SIG-M5 (cell line): ENCODE data around the gene BEST3.
"Not testable (repeated sequence)": the region's sequence is repeated elsewhere in the genome, so short reads cannot be mapped to it uniquely, and the experiment has no call there.

Experiments
- DNase-seq: peaks from one replicate; lab custom pipeline; 2025; lab: John Stamatoyannopoulos, UW

BEST3 gene

DNA sequence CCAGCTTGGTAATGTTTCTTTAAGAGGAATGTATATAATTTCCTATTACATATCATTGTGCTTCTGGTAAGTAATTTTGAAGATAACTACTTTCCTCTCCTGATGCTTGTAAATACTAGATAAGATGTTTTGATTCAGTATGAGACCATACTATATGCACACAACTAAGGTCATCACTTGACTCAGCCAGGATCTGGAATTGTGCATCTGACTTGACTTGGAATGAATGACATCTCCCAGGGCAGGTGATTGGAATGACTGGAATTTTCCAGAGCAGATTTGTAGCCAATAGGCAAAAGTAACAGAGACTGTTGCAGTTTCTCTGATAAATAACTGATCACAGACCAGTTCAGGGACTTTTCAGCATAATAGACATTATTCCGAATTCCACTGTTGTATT is 11.1 kb downstream of the BEST3 start:
- DNase-seq, result no peak

- no peak for DNase-seq
These were observed 11.7 kb downstream of the BEST3 start for GRCh38 chr12:69687390-69687789.

DNA sequence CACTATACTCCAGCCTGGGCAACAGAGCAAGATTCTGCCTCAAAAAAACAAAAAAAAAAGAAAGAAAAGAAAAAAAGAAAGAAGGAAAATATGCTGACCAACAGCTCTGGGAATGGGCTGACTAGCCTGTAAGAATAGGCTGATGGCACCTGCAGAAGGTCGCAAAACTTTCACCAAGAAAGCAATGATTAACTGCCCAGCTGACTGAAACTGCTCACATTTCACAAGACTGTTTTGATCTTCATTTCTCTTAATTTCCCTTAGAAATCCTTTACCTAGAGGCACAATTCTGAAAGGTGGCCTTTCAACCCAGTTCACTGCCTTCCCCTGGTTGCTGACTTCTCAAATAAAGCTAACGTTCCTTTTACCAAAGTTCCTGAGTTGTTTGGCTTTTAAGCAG is 12.4 kb downstream of the BEST3 start:
- DNase-seq, result no peak

DNA sequence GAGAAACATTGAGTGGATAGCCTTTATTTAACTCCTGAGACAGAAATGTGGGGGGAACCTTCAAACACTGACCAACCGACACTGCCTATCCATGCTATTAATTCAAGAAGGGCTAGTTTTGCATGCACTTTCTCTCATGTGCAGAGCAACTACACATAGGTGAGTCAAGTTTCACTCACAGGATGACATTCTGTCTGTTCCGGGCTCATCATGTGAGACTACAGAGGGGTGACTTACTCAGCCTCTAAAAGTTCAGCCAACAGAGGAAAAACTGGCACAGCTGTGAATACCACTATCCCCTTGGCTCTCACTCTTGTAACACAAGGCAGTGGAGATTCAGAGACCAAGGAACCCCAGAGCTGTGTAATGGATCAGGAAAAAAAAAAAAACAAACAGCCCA is 13.3 kb downstream of the BEST3 start:
- no peak for DNase-seq

- no peak for DNase-seq
These were observed 14.6 kb downstream of the BEST3 start for GRCh38 chr12:69684466-69684865.

- no peak for DNase-seq
These were observed 16.9 kb downstream of the BEST3 start for GRCh38 chr12:69682110-69682755.

- no peak for DNase-seq
These were observed 20.0 kb downstream of the BEST3 start for GRCh38 chr12:69679119-69679518.

GRCh38 chr12:69676257-69677012 is 22.7 kb downstream of the BEST3 start:
- DNase-seq, result no peak

DNA sequence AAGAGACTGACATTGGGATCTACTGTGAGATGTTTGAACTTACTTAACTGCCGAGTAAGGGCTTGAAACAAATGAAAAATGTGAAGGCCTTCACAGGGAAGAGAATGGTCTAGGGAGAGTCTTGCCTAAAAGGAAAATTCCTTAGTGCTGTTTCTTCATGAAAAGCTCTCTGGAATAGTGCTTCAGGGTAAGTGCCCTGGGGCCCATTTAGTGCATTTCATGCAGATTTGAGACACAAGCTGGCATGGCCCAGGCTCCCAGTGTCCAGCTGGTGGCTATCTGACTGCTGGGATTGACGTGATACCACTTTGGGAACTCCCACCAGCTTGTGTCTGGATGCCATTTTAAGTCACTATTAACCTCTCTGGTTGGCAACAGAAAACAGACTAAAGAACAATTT is 26.9 kb downstream of the BEST3 start:
- DNase-seq, result no peak

- no peak for DNase-seq
These were observed 27.5 kb downstream of the BEST3 start for GRCh38 chr12:69671597-69671996.

- no peak for DNase-seq
These were observed 32.3 kb downstream of the BEST3 start for GRCh38 chr12:69666798-69667197.

DNA sequence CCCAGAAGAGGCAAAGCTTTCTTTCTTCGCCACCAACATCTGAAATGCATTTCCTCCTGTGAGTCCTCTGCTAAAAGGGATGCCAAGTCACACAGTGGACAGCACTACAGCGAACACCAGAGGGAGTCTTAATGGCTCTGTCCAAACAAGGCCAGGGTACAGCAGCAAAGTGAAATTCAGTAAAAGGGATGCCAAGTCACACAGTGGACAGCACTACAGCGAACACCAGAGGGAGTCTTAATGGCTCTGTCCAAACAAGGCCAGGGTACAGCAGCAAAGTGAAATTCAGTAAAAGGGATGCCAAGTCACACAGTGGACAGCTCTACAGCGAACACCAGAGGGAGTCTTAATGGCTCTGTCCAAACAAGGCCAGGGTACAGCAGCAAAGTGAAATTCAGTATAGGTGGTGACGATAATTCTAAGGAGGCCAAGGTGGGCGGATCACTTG is 34.1 kb downstream of the BEST3 start:
- DNase-seq, result not testable (repeated sequence)

GRCh38 chr12:69663726-69664125 is 35.4 kb downstream of the BEST3 start:
- no peak for DNase-seq

- no peak for DNase-seq
These were observed 36.3 kb downstream of the BEST3 start for GRCh38 chr12:69662764-69663163.

- DNase-seq, result no peak
These were observed 37.7 kb downstream of the BEST3 start for GRCh38 chr12:69661386-69661785.

- DNase-seq, result no peak
These were observed 38.8 kb downstream of the BEST3 start for GRCh38 chr12:69660164-69660863.

DNA sequence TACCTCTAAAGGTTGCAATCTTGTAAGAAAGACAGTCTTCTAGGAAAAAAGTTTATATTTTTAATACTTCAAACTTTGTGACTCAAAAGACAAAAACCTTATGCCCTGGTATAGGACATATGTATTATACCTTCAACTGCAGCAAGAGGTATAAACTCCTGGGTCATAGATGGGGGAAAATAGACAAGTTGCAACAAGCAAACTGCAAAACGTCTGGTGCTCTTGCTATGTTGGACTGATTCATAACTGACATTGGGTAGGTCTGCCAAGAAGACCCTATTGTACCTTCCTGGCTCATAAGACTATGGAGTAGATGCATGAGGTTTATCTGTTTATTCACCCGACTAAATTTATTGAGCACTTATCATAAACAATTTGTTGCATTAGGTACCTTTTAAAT is 40.9 kb downstream of the BEST3 start:
- no peak for DNase-seq

- DNase-seq, result no peak
These were observed 41.5 kb downstream of the BEST3 start for GRCh38 chr12:69657376-69658137.

- DNase-seq, result no peak
These were observed 43.3 kb downstream of the BEST3 start for GRCh38 chr12:69655616-69656340.

DNA sequence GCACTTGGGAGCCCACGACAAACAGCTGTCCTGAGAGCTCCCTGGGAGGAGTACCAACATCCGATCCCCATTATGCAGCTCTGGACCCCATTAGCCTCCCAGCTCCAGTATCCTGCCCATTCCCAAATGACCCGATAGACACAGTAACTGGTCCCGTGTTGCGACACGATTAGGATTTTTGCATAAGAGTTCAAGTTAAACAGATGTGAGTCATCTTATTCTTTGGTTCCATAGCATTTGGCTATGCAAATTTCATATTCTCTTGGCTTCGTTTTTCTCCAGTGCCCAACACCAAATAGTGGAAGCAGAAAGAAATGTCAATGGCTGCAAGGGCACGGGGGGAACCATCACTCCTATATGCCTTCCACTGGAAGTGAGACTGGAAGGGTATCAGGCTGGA is 45.4 kb downstream of the BEST3 start:
- DNase-seq, result no peak

GRCh38 chr12:69651922-69652321 is 47.2 kb downstream of the BEST3 start:
- no peak for DNase-seq

DNA sequence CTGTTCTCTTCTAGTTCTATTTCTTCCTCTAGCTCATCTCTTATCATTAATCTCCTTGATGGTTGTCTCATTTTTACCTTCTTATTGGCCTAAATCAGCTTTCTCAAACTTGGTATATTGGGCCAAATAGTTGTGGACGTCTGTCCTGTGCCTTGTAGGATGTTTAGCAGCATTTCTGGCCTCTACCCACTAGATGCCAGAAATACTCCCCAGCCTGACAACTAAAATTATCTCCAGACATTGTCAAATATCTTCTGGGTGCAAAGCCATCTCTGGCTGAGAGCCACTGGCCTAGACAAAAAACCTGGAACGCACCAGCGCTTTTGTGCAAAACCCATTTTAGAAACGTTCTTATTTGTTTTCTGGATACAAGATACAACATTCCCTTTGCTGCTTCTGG is 49.6 kb downstream of the BEST3 start:
- DNase-seq, result no peak
